Astrocyte (in vitro differentiated cells and primary cell): ENCODE results near the gene RPL3. TPM values are rescaled to one million over a fixed set of nuclear protein-coding genes. Genes with fewer than 3 reads are reported as not detected.
A peak's percentile ranks its signal among the peaks of the same experiment; 100 is the strongest.

Source experiments
- DNase-seq: peaks from one replicate; pipeline ENCODE4 v3.0.0-alpha.2; 2010; ENCODE audit warnings: low read depth
- FAIRE-seq: peaks from 2 replicates; lab custom pipeline; 2011; peaks lifted over from hg19 to GRCh38; lab: Jason Lieb, UNC
- H2AFZ ChIP-seq: 2 replicates; pipeline ENCODE4 v1.6.0; 2012; ENCODE audit warnings: low read depth, low read length, inconsistent platforms
- H3K27ac ChIP-seq: 2 replicates; pipeline ENCODE4 v1.5.1; 2011; ENCODE audit warnings: low read depth, low read length, inconsistent platforms
- H3K27me3 ChIP-seq: 2 replicates; pipeline ENCODE4 v1.6.0; 2011; ENCODE audit warnings: low read length, inconsistent platforms; ENCODE audit not compliant: insufficient read depth
- H3K36me3 ChIP-seq: 2 replicates; pipeline ENCODE4 v1.5.1; 2011; ENCODE audit warnings: low read length, inconsistent platforms; ENCODE audit not compliant: insufficient read depth
- H3K4me1 ChIP-seq: 2 replicates; pipeline ENCODE4 v1.5.1; 2011; ENCODE audit warnings: low read length, inconsistent platforms; ENCODE audit not compliant: insufficient read depth
- H3K4me2 ChIP-seq: 2 replicates; pipeline ENCODE4 v1.6.0; 2012; ENCODE audit warnings: low read length, inconsistent platforms
- H3K4me3 ChIP-seq: 2 replicates; pipeline ENCODE4 v1.5.1; 2011; ENCODE audit warnings: low read depth, mild to moderate bottlenecking, low read length, inconsistent platforms; ENCODE audit not compliant: insufficient read depth
- H3K79me2 ChIP-seq: 2 replicates; pipeline ENCODE4 v1.6.0; 2012; ENCODE audit warnings: mild to moderate bottlenecking, low read length, inconsistent platforms; ENCODE audit not compliant: insufficient read depth
- H3K9ac ChIP-seq: 2 replicates; pipeline ENCODE4 v1.6.0; 2012; ENCODE audit warnings: mild to moderate bottlenecking, low read length, inconsistent platforms
- H3K9me3 ChIP-seq: 2 replicates; pipeline ENCODE4 v1.5.1; 2012; ENCODE audit warnings: low read depth, mild to moderate bottlenecking, low read length, inconsistent platforms; ENCODE audit not compliant: insufficient read depth
- H4K20me1 ChIP-seq: 2 replicates; pipeline ENCODE4 v1.6.0; 2012; ENCODE audit warnings: low read length, inconsistent platforms; ENCODE audit not compliant: insufficient read depth
- H3K27ac Mint-ChIP-seq: one replicate; pipeline ENCODE4 v1.8.0; 2021; ENCODE audit warnings: mild to moderate bottlenecking, mixed read lengths; ENCODE audit not compliant: unreplicated experiment
- H3K27me3 Mint-ChIP-seq: one replicate; pipeline ENCODE4 v1.8.0; 2021; ENCODE audit warnings: low read depth, mixed read lengths; ENCODE audit not compliant: unreplicated experiment
- H3K36me3 Mint-ChIP-seq: one replicate; pipeline ENCODE4 v1.8.0; 2021; ENCODE audit warnings: low read depth, mixed read lengths; ENCODE audit not compliant: unreplicated experiment
- H3K4me1 Mint-ChIP-seq: one replicate; pipeline ENCODE4 v1.8.0; 2021; ENCODE audit warnings: low read depth, mixed read lengths; ENCODE audit not compliant: unreplicated experiment
- H3K4me3 Mint-ChIP-seq: one replicate; pipeline ENCODE4 v1.8.0; 2021; ENCODE audit warnings: mild to moderate bottlenecking, moderate library complexity, mixed read lengths; ENCODE audit not compliant: unreplicated experiment
- H3K9me3 Mint-ChIP-seq: one replicate; pipeline ENCODE4 v1.8.0; 2021; ENCODE audit warnings: mild to moderate bottlenecking, mixed read lengths; ENCODE audit not compliant: unreplicated experiment
- CTCF ChIP-seq: IDR thresholded peaks from 2 replicates; pipeline ENCODE4 v1.5.1; 2011; ENCODE audit warnings: low read depth, mild to moderate bottlenecking, inconsistent platforms, low read length, moderate library complexity; ENCODE audit not compliant: insufficient read depth
- EZH2 ChIP-seq: IDR thresholded peaks from 2 replicates; pipeline ENCODE4 v1.6.1; 2012; ENCODE audit warnings: mild to moderate bottlenecking, low read length, inconsistent platforms; ENCODE audit not compliant: insufficient read depth
- total RNA-seq: library from RNA; stranded (reverse); gene quantifications from 2 replicates; pipeline ENCODE4 v1.2.1, GENCODE V29; 2021

Gene RPL3
- total RNA-seq, 1 donor from 2014 or later, result 1,182 TPM

- FAIRE-seq, result no peak
- no peaks in the 10 kb centered on the region for H4K20me1 ChIP-seq
- H3K4me3 ChIP-seq, result no peak overlapping the region
- no peak for DNase-seq
- H3K27ac Mint-ChIP-seq, result no peak overlapping the region
- H3K27me3 Mint-ChIP-seq, result peaks cover 7% of the 10 kb centered on the region
- H3K4me3 Mint-ChIP-seq, result no peak overlapping the region
- no peak overlapping the region for H3K27ac ChIP-seq
- no peak overlapping the region for H2AFZ ChIP-seq
- H3K79me2 ChIP-seq, result no peaks in the 10 kb centered on the region
- H3K36me3 Mint-ChIP-seq, result peaks cover 6% of the 10 kb centered on the region
- no peaks in the 10 kb centered on the region for H3K27me3 ChIP-seq
- H3K4me1 ChIP-seq, result peaks cover 16% of the 10 kb centered on the region
- peaks cover 4% of the 10 kb centered on the region for H3K36me3 ChIP-seq
- TF ChIP-seq EZH2 (no peak), CTCF (no peak)
- no peak overlapping the region for H3K9ac ChIP-seq
- peaks cover 3% of the 10 kb centered on the region for H3K9me3 Mint-ChIP-seq
- peaks cover 13% of the 10 kb centered on the region for H3K4me1 Mint-ChIP-seq
- no peaks in the 10 kb centered on the region for H3K9me3 ChIP-seq
- no peak overlapping the region for H3K4me2 ChIP-seq
These were observed 16.9 kb downstream of the RPL3 start for GRCh38 chr22:39302431-39302960.

- H3K36me3 ChIP-seq, result peaks cover 4% of the 10 kb centered on the region
- DNase-seq, result no peak
- no peak overlapping the region for H3K27ac Mint-ChIP-seq
- no peak for TF ChIP-seq EZH2
- no peak for TF ChIP-seq CTCF
- H3K4me1 Mint-ChIP-seq, result peaks cover 13% of the 10 kb centered on the region
- no peaks in the 10 kb centered on the region for H3K9me3 ChIP-seq
- H3K27ac ChIP-seq, result no peak overlapping the region
- no peak overlapping the region for H3K9ac ChIP-seq
- FAIRE-seq, result no peak
- no peak overlapping the region for H3K4me3 Mint-ChIP-seq
- H3K36me3 Mint-ChIP-seq, result peaks cover 4% of the 10 kb centered on the region
- no peak overlapping the region for H3K4me3 ChIP-seq
- H3K27me3 Mint-ChIP-seq, result peaks cover 7% of the 10 kb centered on the region
- H3K9me3 Mint-ChIP-seq, result peaks cover 3% of the 10 kb centered on the region
- H3K4me1 ChIP-seq, result peaks cover 22% of the 10 kb centered on the region
- no peak overlapping the region for H2AFZ ChIP-seq
- H3K4me2 ChIP-seq, result no peak overlapping the region
- H4K20me1 ChIP-seq, result no peaks in the 10 kb centered on the region
- no peaks in the 10 kb centered on the region for H3K27me3 ChIP-seq
- no peaks in the 10 kb centered on the region for H3K79me2 ChIP-seq
These were observed 17.5 kb downstream of the RPL3 start for GRCh38 chr22:39301926-39302325.

- H3K4me3 Mint-ChIP-seq, result no peak overlapping the region
- DNase-seq (no peak), FAIRE-seq (no peak)
- H3K79me2 ChIP-seq, result no peaks in the 10 kb centered on the region
- H3K4me3 ChIP-seq, result no peak overlapping the region
- H3K4me1 ChIP-seq, result peaks cover 23% of the 10 kb centered on the region
- no peaks in the 10 kb centered on the region for H4K20me1 ChIP-seq
- H3K27ac ChIP-seq, result no peak overlapping the region
- H3K4me1 Mint-ChIP-seq, result peaks cover 13% of the 10 kb centered on the region
- no peaks in the 10 kb centered on the region for H3K27me3 ChIP-seq
- no peak overlapping the region for H3K4me2 ChIP-seq
- no peak overlapping the region for H3K9ac ChIP-seq
- H3K27ac Mint-ChIP-seq, result peak overlapping the region; percentile 37
- H2AFZ ChIP-seq, result no peak overlapping the region
- no peaks in the 10 kb centered on the region for H3K9me3 ChIP-seq
- peaks cover 7% of the 10 kb centered on the region for H3K27me3 Mint-ChIP-seq
- peaks cover 5% of the 10 kb centered on the region for H3K9me3 Mint-ChIP-seq
- H3K36me3 Mint-ChIP-seq, result no peaks in the 10 kb centered on the region
- H3K36me3 ChIP-seq, result no peaks in the 10 kb centered on the region
- no peak for TF ChIP-seq CTCF
- no peak for TF ChIP-seq EZH2
These were observed 18.3 kb downstream of the RPL3 start for GRCh38 chr22:39301108-39301507.
